HL-60/S4 (cell line): ENCODE results near the gene C1orf116.

Experiments
- in situ Hi-C: fragments of 300-500 bp; cut with MboI; formaldehyde crosslinking; loops from 2 replicates; pipeline ENCODE4 v1.14.3; 2022; ENCODE audit warnings: low sequenced_read_pairs

The C1orf116 gene

DNA sequence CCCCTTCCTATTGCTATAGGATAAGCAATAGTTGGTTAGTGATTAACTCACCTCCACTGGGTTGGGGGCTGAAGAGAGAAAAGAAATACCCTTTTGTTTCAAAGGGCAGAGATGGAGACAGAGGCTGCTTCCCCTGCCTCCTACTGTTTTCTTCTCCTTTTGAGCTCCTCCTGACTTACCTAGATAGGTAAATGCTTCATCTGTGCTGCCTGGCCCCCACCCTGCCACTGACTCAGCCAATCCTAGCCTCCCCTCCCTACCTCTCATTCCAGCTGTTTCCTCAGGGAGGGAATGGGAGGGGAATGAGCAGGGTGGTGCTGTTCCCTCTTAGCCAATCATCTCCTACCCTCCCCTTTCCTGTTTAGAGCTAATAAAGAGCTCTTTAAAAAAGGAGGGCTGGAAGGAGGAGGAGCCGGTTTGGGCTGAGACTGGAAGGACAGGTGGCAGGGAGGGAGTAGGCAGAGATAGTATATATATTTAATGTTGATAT, at the start of gene C1orf116:
TSS of gene C1orf116 (minus strand) at position 229 of the 490 bp plus-strand sequence. CDS start 5,158 bp downstream, outside the sequence.
- in situ Hi-C loops, result no loop called here

DNA sequence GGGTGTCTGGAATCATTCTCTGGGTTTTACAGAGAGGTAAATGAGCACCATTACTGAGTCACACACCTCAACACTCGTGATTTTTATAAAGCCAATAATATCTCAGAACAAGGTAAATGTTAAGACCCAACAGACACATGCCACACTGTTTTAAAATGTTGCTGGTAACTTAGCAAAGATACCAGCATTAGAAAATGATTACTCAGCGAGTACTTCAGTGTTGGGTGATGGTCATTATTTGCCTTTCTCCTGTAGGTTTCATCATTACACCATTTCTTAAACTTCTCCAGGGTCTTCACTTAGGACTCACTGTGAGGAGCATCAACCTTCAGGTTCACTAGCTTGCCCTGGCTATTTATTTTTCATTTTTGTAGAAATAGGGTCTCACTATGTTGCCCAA, 49.2 kb upstream of the C1orf116 start:
- in situ Hi-C loops, result loop anchor here (10.0 kb wide), 1 partner anchor 323 kb away; no protein-coding TSS in a partner anchor

DNA sequence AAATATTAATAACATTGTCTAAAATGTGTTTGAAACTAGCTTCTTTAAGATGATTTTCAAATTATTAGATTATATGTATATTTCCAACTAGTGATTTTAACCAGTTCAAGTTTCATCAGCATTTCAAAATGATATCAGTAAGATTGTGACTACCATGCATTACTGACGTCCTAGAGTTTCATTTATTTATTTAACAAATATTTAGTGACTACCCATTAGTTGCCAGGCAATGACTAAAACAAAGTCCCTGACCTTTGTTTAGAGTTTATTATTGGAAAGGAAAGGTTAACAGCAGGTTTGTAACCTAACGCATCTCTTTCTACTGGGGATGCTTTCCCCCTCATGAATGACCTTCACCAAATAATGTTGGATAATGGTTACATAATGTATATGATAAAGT, 48.5 kb upstream of the C1orf116 start:
- in situ Hi-C loops, result loop anchor here (10.0 kb wide), 1 partner anchor 324 kb away; no protein-coding TSS in a partner anchor

DNA sequence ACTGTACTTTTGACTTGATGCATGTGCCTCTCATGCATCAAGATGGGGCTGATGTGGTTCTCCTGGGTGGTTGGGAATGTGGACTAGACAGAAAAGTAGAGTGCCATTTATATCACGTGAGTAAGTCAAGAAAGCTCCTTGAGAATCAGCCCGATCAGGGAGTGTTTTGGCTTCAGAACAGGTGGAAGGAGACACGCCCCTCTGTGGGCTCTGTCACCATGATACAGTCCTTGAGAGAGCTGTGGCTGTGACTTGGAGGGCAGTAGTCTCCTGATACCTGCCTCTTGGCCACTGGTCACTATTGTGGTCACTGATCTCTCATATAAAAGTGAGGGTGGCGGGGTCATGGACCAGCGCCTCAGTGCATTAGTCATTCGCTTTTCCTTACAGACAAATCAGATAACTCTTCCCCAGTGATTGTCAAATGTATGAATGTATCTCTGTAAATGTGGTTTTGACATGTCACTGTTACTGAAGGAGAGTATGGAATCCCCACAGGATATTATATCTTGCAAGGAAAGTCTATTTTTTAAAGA, 47.2 kb upstream of the C1orf116 start:
- in situ Hi-C loops, result loop anchor here (10.0 kb wide), 2 partner anchors 145 to 325 kb away; no protein-coding TSS in a partner anchor

DNA sequence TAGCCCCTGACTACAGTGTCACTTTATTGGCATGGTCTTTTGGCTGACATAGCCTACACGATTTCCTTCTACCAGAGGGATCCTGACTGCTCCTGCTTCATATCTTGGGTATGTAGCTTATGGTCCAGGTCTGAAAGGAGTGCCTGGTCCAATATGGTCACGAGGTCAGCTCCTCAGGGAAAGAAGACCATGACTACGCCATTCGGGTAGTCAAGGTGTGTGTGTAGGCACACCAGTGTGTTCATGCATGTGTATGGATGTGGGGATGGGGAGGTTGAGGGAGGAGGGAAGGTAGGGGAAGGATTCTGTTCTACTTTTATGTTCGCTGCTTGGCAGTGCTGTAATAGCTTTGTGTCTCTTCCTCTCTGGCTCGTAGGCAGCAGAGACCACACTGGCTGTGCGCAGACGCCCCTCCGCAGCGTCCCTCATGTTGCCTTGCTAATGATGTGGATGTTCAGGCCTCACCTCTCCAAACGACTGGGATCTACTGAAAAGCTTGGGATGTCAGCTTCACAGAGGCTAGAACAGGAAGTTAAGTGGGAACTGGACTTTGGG, 46.1 kb upstream of the C1orf116 start:
- in situ Hi-C loops, result loop anchor here (10.0 kb wide), 1 partner anchor 144 kb away; no protein-coding TSS in a partner anchor

DNA sequence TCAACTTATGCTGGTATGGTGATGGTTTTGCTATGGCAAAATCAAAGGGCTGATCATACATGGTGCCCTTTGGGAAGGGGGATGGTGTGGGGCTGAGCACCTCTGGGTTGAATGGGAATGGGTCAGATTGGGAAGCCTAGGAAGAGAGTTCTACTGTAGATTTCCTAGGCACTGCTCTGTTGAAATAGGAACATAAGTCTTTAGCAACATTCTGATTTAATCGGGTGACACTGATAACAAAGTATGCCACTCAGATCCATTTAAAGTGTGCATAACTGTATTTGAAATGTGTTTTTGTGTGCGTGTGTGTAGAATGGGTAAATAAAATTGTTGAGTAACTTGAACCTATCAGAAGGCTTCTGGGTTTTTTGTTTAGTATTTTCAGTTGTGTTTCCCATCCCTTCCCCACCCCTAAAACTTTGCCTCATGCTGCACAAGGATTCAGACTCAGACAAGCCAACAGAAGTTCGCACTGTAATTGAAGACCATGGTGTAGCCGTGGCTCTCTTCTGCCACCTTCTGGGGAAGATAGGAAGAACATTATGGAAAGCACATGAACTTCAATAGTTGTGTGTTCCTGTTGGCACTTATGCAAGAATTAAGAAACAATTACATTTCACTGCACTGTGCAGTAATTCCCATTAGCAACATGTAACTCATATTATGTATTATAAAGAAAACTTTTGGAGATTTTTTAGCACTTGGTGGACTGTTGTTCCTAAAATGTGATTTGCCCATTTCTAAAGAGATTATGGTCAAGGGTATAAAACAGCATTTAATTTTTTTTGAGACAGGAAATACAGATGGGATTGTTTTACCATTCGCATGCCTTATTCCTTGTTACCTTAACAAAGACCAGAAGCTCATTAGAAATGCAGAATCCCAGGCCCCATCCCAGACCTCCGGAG, 45.2 kb upstream of the C1orf116 start:
- in situ Hi-C loops, result loop anchor here (10.0 kb wide), 1 partner anchor 143 kb away; no protein-coding TSS in a partner anchor

DNA sequence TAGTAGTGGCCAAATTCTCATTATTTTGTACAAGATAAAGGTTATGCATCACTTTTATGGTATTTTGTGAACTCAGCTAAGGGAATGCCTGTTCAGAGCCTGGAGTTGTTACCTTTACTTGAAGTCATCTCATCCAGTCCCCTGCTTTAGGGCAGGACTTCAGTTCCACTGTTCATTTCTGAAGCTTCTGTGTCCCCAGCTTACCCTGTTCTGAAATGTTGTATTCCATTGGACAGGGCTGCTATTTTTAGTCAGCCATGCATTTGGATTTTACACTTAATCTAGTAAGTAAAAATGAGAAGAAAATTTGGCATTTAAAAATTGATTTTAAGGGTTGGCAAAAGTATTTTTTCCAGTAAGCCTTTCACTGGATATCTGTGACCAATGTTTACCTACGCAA, 44.5 kb upstream of the C1orf116 start:
- in situ Hi-C loops, result loop anchor here (10.0 kb wide), 1 partner anchor 142 kb away; no protein-coding TSS in a partner anchor

DNA sequence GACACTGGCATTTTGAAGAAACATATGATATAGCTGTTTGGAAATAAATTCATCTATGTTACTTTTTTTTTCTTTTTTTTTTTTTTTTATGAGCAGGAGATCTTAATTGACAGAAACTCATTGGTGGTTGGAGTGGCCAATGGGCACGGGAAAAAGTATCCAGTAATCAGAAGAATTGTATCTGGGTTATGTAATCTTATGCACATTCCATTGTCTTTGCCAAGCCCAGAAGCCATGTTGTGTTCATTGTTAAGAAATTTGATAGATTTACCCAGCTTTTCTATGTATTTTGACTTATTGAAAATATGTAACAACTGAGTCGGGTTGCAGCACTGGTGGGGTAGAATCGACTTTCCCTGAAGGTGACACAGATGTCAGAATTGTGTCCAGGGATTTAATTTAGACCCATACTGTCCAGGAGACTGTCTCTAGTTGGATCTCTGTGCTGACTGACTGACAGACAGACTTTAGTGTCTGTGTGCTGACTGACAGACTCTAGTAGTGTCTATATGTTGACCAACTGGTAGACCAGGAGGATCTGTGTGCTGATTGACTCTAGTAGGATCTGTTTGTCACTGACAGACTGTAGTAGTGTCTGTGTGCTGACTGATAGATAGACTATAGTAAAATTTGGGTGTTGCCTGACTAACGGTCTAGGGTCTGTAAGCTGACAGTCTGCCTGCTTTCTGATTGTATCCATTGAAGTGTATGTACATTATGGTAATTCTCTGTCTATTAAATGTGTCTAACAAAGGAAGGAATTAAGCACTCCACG, 43.8 kb upstream of the C1orf116 start:
- in situ Hi-C loops, result loop anchor here (10.0 kb wide), 1 partner anchor 142 kb away; no protein-coding TSS in a partner anchor

DNA sequence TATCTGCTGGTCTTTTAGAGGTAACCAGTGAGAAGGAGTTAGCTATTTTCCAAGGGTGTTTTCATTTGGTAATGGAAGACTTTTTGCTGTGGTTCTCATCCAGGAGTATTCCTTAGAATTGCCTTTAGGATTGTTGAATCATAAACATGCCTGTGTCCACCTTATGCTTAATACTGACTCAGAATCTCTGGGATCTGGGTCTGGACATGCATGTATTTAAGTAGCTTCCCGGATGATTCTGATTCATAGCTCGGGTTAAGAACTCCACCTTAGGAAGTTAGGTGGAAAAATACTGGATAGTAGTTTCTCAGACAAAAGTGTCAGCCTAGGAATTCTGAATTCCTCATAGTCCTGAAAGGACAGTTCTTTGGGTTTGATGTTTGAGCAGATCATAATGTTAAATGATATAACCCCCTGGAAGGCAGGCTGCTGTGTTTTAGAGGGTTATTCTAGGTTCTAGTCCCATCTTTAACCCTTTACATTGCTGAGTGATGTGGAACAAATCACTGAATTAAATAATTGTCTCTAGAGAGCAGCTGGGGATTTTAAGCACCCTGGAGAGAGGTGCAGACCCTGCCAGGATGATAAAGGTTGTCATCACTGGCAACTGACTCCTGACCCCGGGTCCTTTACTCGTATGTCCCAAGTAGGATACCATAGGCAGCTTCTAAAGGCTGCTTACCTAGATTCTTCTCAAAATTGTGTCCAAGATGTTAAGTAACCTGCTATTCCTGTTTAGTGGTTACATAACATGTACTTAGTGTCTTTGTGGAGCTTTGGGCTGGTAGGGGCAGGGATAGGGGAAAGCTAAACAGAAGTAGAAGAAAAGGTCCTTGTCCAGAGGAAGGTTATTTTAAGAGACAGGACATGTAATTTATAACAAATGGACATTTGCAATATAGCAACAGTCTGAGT, 41.6 kb upstream of the C1orf116 start:
- in situ Hi-C loops, result loop anchor here (10.0 kb wide), 1 partner anchor 139 kb away; no protein-coding TSS in a partner anchor

DNA sequence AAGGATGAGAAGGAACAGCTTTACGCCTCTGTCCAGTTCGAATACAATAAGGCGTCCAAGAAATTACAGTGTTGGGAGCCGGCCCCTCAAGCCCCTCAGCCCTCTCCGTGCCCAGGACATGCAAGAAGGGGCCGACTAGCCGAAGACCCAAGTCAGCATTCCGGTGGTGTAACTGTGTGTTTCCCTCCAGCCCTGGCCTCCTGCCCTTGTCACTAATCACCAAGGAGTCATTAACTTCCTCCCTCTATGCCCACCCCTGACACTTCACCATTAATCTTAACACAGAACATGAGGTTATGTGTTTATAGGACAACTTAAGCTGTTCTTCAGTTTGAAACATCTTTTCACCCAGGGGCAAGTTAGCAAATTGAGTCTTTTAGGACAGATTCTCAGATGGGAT, 39.7 kb upstream of the C1orf116 start:
- in situ Hi-C loops, result loop anchor here (10.0 kb wide), 1 partner anchor 137 kb away; no protein-coding TSS in a partner anchor

DNA sequence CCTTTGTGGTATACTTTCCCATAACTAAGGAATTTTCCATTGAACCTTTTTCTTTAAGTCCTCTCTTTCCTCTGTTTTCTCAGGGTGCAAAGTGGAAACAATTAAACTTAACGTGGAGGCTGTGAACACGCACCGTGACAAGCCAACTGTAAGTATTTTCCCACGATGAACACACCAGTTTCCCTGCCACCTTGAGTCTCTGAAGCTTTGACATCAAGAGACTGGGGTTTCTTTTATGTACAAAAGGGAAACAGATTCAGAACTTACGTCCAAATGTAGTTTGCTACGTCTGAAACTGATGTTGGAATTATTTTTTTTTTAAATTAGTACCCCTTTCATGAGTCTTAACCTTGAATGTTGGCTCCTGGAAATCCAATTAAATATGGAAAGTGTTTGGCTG, 38.9 kb upstream of the C1orf116 start:
- in situ Hi-C loops, result loop anchor here (10.0 kb wide), 1 partner anchor 137 kb away; no protein-coding TSS in a partner anchor

DNA sequence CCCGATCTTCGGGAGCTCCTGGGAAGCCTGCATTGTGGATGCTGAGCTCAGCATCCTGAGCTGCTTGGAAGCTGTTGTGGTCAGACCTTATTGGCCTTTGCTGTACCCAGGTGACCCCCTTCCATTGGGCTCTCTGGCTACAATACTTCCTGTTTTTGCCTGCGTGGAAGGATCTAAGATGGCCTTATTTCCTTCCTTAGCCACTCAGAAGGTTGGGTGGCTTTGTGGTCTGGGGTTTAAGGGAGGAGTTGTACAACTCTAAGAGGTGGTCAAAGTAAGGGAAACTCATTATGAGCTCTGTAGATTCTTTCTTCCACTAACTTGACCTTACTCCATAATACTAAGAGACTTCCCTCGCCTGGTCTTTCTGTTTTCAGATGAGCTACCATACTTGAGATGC, 38.3 kb upstream of the C1orf116 start:
- in situ Hi-C loops, result loop anchor here (10.0 kb wide), 1 partner anchor 136 kb away; no protein-coding TSS in a partner anchor

DNA sequence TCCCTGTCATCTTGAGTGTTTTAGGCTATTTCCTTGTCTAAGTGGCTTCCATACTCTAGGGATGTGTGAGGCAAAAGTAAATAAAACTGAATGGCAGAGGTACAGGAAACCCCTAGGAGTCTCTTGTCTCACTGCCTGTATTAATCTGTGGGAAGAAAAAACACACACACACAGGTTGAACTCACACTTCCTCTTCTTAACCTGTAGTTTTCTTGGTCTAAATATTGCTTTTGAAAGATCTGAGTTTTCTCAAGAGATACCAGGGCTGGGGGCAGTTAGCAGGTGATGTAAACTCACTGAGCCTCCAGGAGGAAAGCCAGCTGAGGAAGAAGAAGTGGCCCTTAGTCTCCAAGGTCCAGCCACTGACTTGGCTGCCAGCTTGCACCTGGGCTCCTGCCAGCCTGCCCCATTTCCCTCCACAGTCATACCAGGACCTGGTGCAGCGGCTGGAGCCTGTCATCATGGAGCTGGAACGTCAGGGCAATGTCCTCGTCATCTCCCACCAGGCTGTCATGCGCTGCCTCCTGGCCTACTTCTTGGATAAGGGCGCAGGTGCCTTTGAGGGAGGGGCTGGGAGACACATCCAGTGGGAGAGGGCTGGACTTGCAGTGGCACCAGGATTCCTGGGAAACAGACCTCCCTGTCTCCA, 37.4 kb upstream of the C1orf116 start:
- in situ Hi-C loops, result loop anchor here (10.0 kb wide), 1 partner anchor 135 kb away; no protein-coding TSS in a partner anchor

DNA sequence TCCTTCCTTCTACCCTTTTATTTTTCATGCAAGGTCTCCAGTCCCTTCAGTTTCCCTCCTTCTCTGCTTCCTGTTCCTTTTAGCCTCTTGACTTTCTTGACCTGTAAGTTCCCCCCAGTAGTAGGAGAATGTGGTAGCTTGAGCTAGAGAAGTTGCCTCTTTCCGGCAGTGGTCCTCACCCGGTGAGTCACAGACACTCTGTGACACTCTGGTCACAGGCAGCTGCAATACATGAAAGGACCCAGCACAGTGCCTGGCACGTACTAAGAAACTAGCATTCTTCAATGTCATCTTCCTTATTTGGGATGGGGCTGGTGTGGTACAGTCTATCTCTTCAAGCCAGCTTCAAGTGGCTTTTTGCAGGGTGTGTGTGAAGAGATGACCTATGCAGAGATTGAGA, 36.5 kb upstream of the C1orf116 start:
- in situ Hi-C loops, result no loop called here

DNA sequence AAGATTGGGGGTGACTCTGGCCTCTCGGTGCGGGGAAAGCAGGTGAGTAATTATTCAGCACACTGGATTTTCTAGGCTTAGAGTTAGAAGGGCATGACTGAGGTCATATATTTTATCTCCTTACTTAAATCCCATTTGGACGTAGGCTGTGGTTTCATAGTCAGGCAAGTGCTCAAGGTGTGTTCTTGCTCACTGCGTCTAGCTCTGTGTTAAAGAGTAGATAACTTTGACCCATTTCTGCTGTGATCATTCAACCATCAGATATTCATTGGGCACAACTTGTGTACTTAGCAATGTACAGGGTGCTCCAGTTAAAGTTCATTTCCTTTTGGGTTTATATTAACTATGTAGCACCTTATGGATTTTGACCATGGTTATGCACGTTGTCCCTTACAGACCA, 35.1 kb upstream of the C1orf116 start:
- in situ Hi-C loops, result no loop called here

DNA sequence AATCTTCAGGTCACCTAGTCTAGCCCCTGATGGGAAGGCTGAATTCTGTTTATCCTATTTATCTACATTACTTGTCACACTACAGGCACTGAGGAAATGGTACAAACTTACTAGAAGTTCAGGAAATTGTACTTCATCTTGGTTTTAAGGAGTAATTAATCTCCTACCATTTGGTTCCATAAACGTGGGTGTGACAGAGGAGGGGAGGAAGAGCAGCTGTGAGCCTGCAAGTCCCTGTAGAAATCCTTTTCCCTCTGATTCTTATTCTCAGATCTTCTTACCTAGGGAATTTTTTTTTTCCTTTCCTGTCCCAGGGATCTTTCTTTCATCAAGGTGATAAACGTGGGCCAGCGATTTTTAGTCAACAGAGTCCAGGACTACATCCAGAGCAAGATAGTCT, 34.6 kb upstream of the C1orf116 start:
- in situ Hi-C loops, result no loop called here

DNA sequence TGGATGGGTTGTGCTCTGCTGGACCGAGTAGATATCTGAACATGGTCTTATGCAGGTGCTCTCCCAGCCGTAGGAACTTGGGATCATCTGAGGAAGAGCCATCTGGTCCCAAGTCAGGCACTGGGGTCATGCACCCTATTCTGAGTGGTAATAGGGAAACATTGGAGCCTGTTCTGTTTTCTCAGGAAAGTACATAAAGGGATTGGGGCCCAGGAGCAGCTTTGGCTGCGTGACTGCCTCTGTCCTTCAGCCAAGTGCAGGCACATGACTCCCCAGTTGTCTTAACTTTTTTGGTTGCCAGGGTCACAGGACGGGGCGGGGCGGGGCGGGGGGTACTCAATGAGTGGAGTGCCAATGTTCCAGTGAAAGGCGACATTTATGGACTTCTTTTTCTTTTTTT, 32.0 kb upstream of the C1orf116 start:
- in situ Hi-C loops, result no loop called here

DNA sequence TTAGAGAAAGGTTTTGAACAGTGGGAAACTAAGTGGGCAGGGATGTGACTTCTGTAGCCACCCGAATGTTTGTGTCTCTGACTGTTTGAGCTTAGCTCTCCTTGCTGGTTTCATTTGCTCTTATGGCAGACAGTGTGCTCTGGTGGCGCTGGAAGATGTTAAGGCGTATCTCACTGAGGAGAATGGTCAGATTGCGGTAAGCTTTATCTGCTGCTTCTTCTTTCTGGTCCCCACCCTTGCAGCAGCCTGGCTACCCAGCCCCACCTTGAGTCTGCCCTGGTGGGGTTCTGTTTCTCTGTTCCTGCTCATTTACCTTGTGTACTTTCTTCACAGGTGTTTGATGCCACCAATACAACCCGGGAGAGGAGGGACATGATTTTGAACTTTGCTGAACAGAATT, 30.5 kb upstream of the C1orf116 start:
- in situ Hi-C loops, result no loop called here

DNA sequence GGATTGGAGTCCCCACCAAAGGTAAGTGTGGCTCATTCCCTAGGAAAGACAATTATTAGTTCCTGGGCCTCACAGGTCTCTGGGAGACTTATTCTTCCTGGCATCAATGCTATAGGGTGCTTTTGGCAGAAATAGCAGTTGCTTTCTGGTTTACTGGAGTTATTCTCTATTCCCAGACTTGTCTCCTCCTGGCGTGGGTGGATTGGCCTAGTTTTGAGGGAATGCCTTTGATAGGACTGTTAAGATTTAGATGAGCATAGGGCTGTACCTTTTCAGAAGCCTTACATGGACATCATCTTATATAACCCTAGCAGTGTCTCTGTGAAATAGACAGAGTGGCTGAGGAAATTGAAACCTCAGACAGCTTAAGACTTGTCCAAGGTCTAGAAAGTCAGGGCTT, 29.5 kb upstream of the C1orf116 start:
- in situ Hi-C loops, result no loop called here
